Astrocyte of the spinal cord (primary cell): ENCODE results near the gene DNER.

Experiments
- DNase-seq: peaks from one replicate; pipeline ENCODE4 v3.0.0; 2011; ENCODE audit warnings: low read depth, low spot score
- H3K4me3 ChIP-seq: 2 replicates; pipeline ENCODE4 v1.5.1; 2011; ENCODE audit warnings: low read depth, mild to moderate bottlenecking, low read length, moderate library complexity
- CTCF ChIP-seq: IDR thresholded peaks from 2 replicates; pipeline ENCODE4 v1.5.1; 2012; ENCODE audit warnings: low read depth, mild to moderate bottlenecking, low read length, inconsistent platforms
- in situ Hi-C: cut with HindIII; loops from 2 replicates; pipeline ENCODE4 v1.10.0; 2017; ENCODE audit warnings: low sequenced_read_pairs

The DNER gene

GRCh38 chr2:229417916-229418315 is 296.4 kb downstream of the DNER start:
- H3K4me3 ChIP-seq, result no peak overlapping the region
- no peak for DNase-seq
- in situ Hi-C loops, result no loop called here
- TF ChIP-seq CTCF, result no peak

GRCh38 chr2:229417176-229417575 is 297.2 kb downstream of the DNER start:
- H3K4me3 ChIP-seq, result no peak overlapping the region
- no peak for DNase-seq
- no peak for TF ChIP-seq CTCF
- in situ Hi-C loops, result no loop called here

GRCh38 chr2:229416116-229416694 is 298.1 kb downstream of the DNER start:
- peak; percentile 71 for DNase-seq
- in situ Hi-C loops, result no loop called here
- H3K4me3 ChIP-seq, result no peak overlapping the region
- no peak for TF ChIP-seq CTCF

GRCh38 chr2:229414631-229415030 is 299.7 kb downstream of the DNER start:
- no peak for DNase-seq
- in situ Hi-C loops, result no loop called here
- no peak overlapping the region for H3K4me3 ChIP-seq

GRCh38 chr2:229412686-229413085 is 301.7 kb downstream of the DNER start:
- in situ Hi-C loops, result no loop called here
- no peak for DNase-seq
- no peak overlapping the region for H3K4me3 ChIP-seq
- no peak for TF ChIP-seq CTCF

More at GRCh38 chr2:229414631-229415030, 299.7 kb downstream of the DNER start:
- TF ChIP-seq CTCF, result no peak

GRCh38 chr2:229410946-229411345 is 303.4 kb downstream of the DNER start:
- no peak for TF ChIP-seq CTCF
- no peak overlapping the region for H3K4me3 ChIP-seq
- in situ Hi-C loops, result no loop called here
- no peak for DNase-seq

- DNase-seq, result no peak
- no peak for TF ChIP-seq CTCF
- H3K4me3 ChIP-seq, result no peak overlapping the region
- in situ Hi-C loops, result no loop called here
Observed at GRCh38 chr2:229410264-229410663, 304.1 kb downstream of the DNER start.
